Smooth muscle cell of the brain vasculature (primary cell): Measurements from ENCODE around the gene LCA5L.
A peak's percentile ranks its signal among the peaks of the same experiment; 100 is the strongest.
"Not testable (repeated sequence)": the region's sequence is repeated elsewhere in the genome, so short reads cannot be mapped to it uniquely, and the experiment has no call there.

Experiments
- DNase-seq: peaks from one replicate; pipeline ENCODE4 v3.0.0-alpha.2; 2012; ENCODE audit warnings: low read depth, low spot score

The LCA5L gene

GRCh38 chr21:39452207-39452969, 6.8 kb upstream of the LCA5L start:
- DNase-seq = no peak

DNA sequence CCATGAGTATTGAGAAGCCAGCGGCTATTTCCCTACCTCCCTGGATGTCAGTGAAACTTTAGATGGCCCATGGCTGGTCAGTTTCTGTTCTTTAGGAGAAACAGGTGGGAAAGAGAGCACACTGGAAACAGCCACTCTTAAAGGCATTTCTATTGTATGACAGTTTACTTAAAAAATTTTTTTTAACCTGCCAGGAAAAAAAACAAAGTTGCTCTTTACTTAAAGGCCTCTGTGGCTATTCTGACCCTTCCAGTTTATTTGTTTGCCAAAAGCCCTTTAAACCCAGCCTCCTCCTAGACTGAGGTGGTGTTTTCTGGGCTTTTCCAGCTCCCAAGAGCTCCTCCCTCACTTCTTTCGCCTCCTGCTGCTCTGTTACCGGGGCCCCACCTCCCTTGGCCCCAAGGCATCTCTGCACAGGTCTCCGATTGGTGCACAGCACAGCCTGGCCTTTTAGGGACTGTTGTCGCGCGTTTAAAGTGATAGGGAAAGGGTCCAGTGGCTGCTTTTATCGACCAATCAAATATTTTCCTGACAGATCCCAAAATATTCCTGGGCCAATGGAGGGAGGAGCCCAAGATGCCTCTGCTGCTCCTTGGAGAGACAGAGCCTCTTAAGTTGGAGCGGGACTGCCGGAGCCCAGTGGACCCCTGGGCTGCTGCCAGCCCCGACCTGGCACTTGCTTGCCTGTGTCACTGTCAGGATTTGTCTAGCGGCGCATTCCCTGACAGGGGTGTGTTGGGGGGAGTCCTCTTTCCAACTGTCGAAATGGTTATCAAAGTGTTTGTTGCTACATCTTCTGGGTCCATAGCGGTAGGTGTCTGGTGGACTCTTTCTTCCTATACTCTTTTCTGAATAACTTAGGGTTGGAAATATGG, 6.0 kb upstream of the LCA5L start, which contains the start of gene SH3BGR:
SH3BGR (plus strand) TSS at position 639 of the 875 bp plus-strand sequence; CDS start at position 766, 127 bp downstream.
- no peak for DNase-seq

DNA sequence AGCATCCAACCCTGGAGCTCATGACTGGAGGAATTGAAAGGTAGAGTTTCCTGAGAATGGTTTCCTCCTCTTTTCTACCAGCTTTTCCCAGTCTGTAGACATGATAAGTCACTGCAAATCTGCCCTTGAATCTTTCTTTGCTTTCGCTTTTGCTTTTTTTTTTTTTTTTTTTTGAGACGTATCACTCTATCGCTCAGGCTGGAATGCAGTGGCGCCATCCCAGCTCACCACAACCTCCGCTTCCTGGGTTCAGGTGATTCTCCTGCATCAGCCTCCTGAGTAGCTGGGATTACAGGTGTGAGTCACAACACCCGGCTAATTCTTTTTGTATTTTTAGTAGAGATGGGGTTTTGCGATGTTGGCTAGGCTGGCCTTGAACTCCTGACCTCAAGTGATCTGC, 1.7 kb upstream of the LCA5L start:
- no peak for DNase-seq

GRCh38 chr21:39444421-39445180, 977 bp downstream of the LCA5L start:
- no peak for DNase-seq

GRCh38 chr21:39441502-39442475, 3.8 kb downstream of the LCA5L start:
- peak; percentile 17 for DNase-seq

- no peak for DNase-seq
These were observed 6.3 kb downstream of the LCA5L start for GRCh38 chr21:39439232-39439631.

- DNase-seq = no peak
These were observed 10.6 kb downstream of the LCA5L start for GRCh38 chr21:39434950-39435349.

GRCh38 chr21:39430954-39431353, 14.6 kb downstream of the LCA5L start:
- DNase-seq = no peak

- no peak for DNase-seq
These were observed 15.1 kb downstream of the LCA5L start for GRCh38 chr21:39430457-39430856.

- no peak for DNase-seq
These were observed 15.6 kb downstream of the LCA5L start for GRCh38 chr21:39430016-39430415.

- DNase-seq = no peak
These were observed 16.1 kb downstream of the LCA5L start for GRCh38 chr21:39429445-39429844.

DNA sequence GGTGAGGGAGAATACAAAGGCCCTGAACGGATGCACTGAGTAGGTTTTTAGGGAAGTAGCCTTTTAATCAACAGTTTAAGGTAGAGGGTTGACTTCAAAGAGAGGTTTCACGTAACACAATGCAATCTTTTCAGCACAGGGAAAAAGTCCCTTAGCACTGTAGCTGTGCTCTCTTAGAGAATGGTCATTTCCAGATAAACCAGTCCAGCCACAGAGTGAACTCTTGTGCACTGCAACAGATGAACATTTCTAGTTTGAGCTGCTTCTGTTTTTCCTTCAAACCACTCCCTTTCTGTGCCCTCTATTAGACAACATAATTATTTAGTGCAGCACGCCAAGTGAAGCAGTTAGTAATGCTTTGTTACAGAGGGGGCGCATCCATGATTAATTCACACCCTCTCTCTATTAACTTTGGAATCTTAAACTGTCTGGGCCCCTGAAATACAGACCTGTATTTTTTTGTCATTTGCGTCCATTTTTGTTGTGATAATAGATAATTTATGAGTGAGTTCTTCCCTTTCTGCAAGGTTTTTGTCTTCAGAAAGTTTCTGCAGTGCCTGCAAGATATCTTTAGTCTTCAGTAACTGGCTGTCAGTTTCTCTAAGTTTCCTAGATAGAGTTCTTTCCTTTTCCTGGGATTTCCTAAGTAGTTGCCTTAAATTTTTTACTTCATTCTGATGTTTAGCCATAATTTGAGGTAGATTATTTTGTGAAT, 22.9 kb downstream of the LCA5L start:
- no peak for DNase-seq

DNA sequence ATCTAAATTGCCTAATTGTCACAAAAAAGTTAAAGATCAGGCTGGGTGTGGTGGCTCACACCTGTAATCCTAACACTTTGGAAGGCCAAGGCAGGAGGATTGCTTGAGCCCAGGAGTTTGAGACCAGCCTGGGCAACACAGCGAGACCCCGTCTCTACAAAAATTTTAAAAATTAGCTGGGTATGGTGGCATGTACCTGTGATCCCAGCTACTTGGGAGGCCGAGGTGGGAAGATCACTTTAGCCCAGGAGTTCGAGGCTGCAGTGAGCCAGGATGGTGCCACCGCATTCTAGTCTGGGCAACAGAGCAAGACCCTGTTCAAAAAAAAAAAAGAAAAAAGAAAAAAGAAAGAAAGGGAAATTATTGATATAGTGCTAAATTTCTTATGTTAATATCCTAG, 26.4 kb downstream of the LCA5L start:
- DNase-seq = not testable (repeated sequence)

GRCh38 chr21:39406065-39406464, 39.5 kb downstream of the LCA5L start:
- DNase-seq = no peak

GRCh38 chr21:39400173-39400572, 45.4 kb downstream of the LCA5L start:
- DNase-seq = no peak

DNA sequence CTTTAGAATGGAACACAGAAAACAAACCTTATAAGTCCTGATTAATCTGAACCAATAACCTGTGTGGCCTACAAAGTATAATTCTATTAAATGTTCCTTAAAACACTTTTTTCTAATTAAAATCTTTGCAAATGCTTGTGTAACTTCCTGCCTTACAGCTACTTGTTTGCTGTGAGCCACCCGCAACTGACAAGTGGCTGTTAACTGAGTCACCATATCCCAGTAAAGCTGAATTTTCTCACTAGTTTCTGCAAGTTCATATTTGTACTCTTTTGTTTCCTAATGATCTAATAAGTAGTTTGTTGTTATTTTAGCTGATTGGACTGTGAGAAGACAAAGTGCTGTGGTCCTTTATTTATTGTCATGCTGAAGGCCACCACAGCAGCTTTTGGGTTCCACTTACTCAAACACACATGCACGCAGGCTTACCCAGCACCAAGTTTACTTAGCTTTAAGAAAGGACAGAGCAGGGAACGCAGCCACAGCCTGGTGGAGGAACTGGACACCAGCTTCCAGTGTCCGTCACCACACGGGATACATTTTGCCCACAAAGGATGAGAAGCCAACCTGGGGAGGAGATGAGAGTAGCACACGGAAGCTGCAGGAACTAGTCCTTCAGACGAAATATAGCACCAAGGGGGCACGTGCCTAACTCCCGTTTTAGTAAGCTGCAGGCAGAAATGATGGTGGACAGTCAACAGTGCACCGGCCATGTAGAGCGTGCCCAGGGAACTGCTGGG, 47.8 kb downstream of the LCA5L start:
- DNase-seq = no peak

- DNase-seq = no peak
These were observed 52.6 kb downstream of the LCA5L start for GRCh38 chr21:39392981-39393380.

DNA sequence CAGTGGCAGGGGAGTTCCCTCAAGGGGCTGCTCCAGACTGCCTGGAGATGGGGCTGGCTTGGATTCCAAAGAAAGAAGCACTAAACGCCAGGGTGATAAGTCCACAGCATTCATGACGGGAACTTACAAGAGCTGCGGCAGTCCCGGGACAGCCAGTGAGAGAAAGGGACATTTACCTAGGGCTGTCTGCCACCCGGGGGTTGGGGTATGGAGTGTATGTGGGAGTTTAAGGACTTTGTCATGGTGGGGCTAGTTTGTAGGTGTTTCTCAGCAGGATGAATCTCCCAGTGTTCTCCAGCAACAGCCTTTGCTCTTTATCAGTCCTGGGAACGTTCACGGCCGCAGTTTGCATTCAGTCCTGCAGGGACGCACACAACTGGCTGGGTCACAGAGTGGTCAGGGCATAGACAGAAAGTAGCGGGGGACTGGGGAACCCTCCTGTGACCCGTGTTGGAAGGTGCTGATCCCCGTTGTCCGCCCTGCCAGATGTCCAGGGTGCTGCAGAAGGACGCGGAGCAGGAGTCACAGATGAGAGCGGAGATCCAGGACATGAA, 55.3 kb downstream of the LCA5L start:
- DNase-seq = no peak

- DNase-seq = no peak
These were observed 56.8 kb downstream of the LCA5L start for GRCh38 chr21:39388811-39389155.
